MM.1S (cell line): ENCODE results near the gene DYNC1LI1.

Source experiments
- CTCF ChIP-seq: fragments of 300-600 bp; sonication (generic); IDR thresholded peaks from 2 replicates; pipeline ENCODE4 v1.5.1; 2016; ENCODE audit warnings: antibody characterized with exemption, low read length, mixed read lengths
- EZH2phosphoT487 ChIP-seq: fragments of 300-600 bp; sonication (generic); IDR thresholded peaks from 2 replicates; pipeline ENCODE4 v1.6.1; 2018; ENCODE audit warnings: antibody characterized with exemption, low read length

- TF ChIP-seq CTCF (no peak), EZH2phosphoT487 (no peak)
These were observed 88.0 kb downstream of the DYNC1LI1 start for GRCh38 chr3:32482693-32483092.
